ENCODE data around the gene FLYWCH1. TPM values are rescaled to one million over a fixed set of nuclear protein-coding genes. Genes with fewer than 3 reads are reported as not detected.
A peak's percentile ranks its signal among the peaks of the same experiment; 100 is the strongest.

Gene FLYWCH1
- total RNA-seq, 2 experiments from 2014 or later: 26.1 to 61.9 TPM

GRCh38 chr16:2883458-2883908 is 28.2 kb upstream of the FLYWCH1 start:
- CTCF ChIA-PET (ENCODE audit: unreplicated experiment): no interaction called here

GRCh38 chr16:2884041-2884451 is 27.7 kb upstream of the FLYWCH1 start:
- no peak overlapping the region for H2AFZ ChIP-seq (ENCODE audit: low read length)
- peak overlapping the region; percentile 84 for H3K4me3 ChIP-seq (ENCODE audit: low read depth, low read length, poor library complexity, severe bottlenecking)
- H3K9me2 ChIP-seq (ENCODE audit: insufficient read depth, low read length): no peaks in the 10 kb centered on the region
- H3K79me2 ChIP-seq (ENCODE audit: insufficient read depth, low read depth, low read length): no peaks in the 10 kb centered on the region
- no peak for DNase-seq (ENCODE audit: low spot score)
- no TSS peak for BruUV-seq (replicated peaks)
- H4K20me1 ChIP-seq (ENCODE audit: insufficient read depth, low read length): no peaks in the 10 kb centered on the region
- H3K4me1 ChIP-seq (ENCODE audit: insufficient read depth, low read length, poor library complexity, severe bottlenecking): peaks cover 7% of the 10 kb centered on the region
- POLR2A ChIA-PET: no interaction called here
- intact Hi-C loops (cut with micrococcal nuclease; ENCODE audit: unreplicated experiment): no loop called here
- TF ChIP-seq EZH2phosphoT487 (IDR thresholded peaks at IDR 0.05; ENCODE audit: borderline replicate concordance, low read depth, low read length) (no peak), CTCF (conservative IDR thresholded peaks at IDR 0.05; ENCODE audit: low read length) (no peak)
- peaks cover 11% of the 10 kb centered on the region for H3K9me3 ChIP-seq (ENCODE audit: low read length)
- no peak overlapping the region for H3K27ac ChIP-seq (ENCODE audit: low read depth, low read length, poor library complexity, severe bottlenecking)
- H3K36me3 ChIP-seq (ENCODE audit: insufficient read depth, low read length): no peaks in the 10 kb centered on the region
- CTCF ChIA-PET (ENCODE audit: unreplicated experiment): no interaction called here
- peak overlapping the region; percentile 92 for H3K4me2 ChIP-seq (ENCODE audit: low read length)

More at GRCh38 chr16:2883458-2883908, 28.2 kb upstream of the FLYWCH1 start:
- no peaks in the 10 kb centered on the region for H3K9me2 ChIP-seq (ENCODE audit: insufficient read depth, low read length)
- intact Hi-C loops (cut with micrococcal nuclease; ENCODE audit: unreplicated experiment): no loop called here
- H2AFZ ChIP-seq (ENCODE audit: low read length): peak overlapping the region; percentile 68
- H3K36me3 ChIP-seq (ENCODE audit: insufficient read depth, low read length): no peaks in the 10 kb centered on the region
- peak overlapping the region; percentile 84 for H3K4me3 ChIP-seq (ENCODE audit: low read depth, low read length, poor library complexity, severe bottlenecking)
- no peaks in the 10 kb centered on the region for H4K20me1 ChIP-seq (ENCODE audit: insufficient read depth, low read length)
- no peaks in the 10 kb centered on the region for H3K79me2 ChIP-seq (ENCODE audit: insufficient read depth, low read depth, low read length)
- peaks cover 7% of the 10 kb centered on the region for H3K4me1 ChIP-seq (ENCODE audit: insufficient read depth, low read length, poor library complexity, severe bottlenecking)
- H3K9me3 ChIP-seq (ENCODE audit: low read length): peaks cover 11% of the 10 kb centered on the region
- no peak overlapping the region for H3K27ac ChIP-seq (ENCODE audit: low read depth, low read length, poor library complexity, severe bottlenecking)
- BruUV-seq (replicated peaks): no TSS peak
- DNase-seq (ENCODE audit: low spot score): peak; percentile 6
- POLR2A ChIA-PET: interaction anchor here (1.2 to 2.2 kb wide), 3 partner anchors 15 to 29 kb away, joined by 6 to 10 read pairs (median 9); partner anchors contain the start of gene FLYWCH1
- TF ChIP-seq CTCF (conservative IDR thresholded peaks at IDR 0.05; ENCODE audit: low read length) (no peak), EZH2phosphoT487 (IDR thresholded peaks at IDR 0.05; ENCODE audit: borderline replicate concordance, low read depth, low read length) (no peak)
- H3K4me2 ChIP-seq (ENCODE audit: low read length): peak overlapping the region; percentile 92

- TF ChIP-seq CTCF (conservative IDR thresholded peaks at IDR 0.05; ENCODE audit: low read length): peak; percentile 32; the same call in 1 of the 2 replicates
- no peak for TF ChIP-seq EZH2phosphoT487 (IDR thresholded peaks at IDR 0.05; ENCODE audit: borderline replicate concordance, low read depth, low read length)
Observed at GRCh38 chr16:2894231-2894630, 17.5 kb upstream of the FLYWCH1 start.

More at GRCh38 chr16:2894231-2894630, 17.5 kb upstream of the FLYWCH1 start:
- Histone ChIP-seq H3K27ac (ENCODE audit: low read depth, low read length, poor library complexity, severe bottlenecking) (no peak overlapping the region), H3K9me3 (ENCODE audit: low read length) (no peaks in the 10 kb centered on the region), H3K9me2 (ENCODE audit: insufficient read depth, low read length) (no peaks in the 10 kb centered on the region), H3K79me2 (ENCODE audit: insufficient read depth, low read depth, low read length) (no peaks in the 10 kb centered on the region), H2AFZ (ENCODE audit: low read length) (no peak overlapping the region), H3K4me1 (ENCODE audit: insufficient read depth, low read length, poor library complexity, severe bottlenecking) (peaks cover 11% of the 10 kb centered on the region), H3K36me3 (ENCODE audit: insufficient read depth, low read length) (no peaks in the 10 kb centered on the region), H3K4me2 (ENCODE audit: low read length) (no peak overlapping the region), H3K4me3 (ENCODE audit: low read depth, low read length, poor library complexity, severe bottlenecking) (no peak overlapping the region), H4K20me1 (ENCODE audit: insufficient read depth, low read length) (no peaks in the 10 kb centered on the region)
- POLR2A ChIA-PET: no interaction called here
- no TSS peak for BruUV-seq (replicated peaks)
- CTCF ChIA-PET (ENCODE audit: unreplicated experiment): no interaction called here
- no peak for DNase-seq (ENCODE audit: low spot score)
- intact Hi-C loops (cut with micrococcal nuclease; ENCODE audit: unreplicated experiment): no loop called here

Data from OCI-LY7 (cell line).